GM12891 (cell line): ENCODE results near the gene KRT82.

ENCODE experiments used
- POLR2A ChIP-seq: IDR thresholded peaks from 2 replicates; pipeline ENCODE4 v1.6.1; 2011; ENCODE audit warnings: low read depth, low read length, control low read depth
- POLR2AphosphoS5 ChIP-seq: IDR thresholded peaks from 2 replicates; pipeline ENCODE4 v1.6.1; 2011; ENCODE audit warnings: low read depth, low read length, control low read depth
- TAF1 ChIP-seq: IDR thresholded peaks from 2 replicates; pipeline ENCODE4 v1.6.1; 2011; ENCODE audit warnings: low read depth, low read length, control low read depth

DNA sequence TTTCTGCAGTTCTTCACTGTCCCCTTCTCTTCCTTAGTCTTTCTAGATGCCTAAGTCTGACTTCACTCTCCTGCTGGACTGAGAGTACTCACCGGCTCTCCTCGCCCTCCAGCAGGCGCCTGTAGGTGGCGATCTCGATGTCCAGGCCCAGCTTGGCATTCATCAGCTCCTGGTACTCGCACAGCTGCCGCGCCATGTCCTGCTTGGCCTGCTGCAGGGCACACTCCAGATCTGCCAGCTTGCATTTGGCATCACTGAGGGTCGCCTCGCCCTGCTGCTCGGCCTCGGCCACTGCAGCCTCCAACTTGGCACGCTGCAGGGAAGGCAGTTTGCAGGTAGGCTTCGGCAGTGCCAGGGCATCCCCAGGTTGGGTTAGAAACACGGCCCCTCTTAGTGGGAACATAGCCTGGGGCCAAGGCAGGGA, 25.9 kb downstream of the KRT82 start:
- no peak for TF ChIP-seq POLR2A
- no peak for TF ChIP-seq TAF1
- TF ChIP-seq POLR2AphosphoS5, result no peak
